ENCODE results near the gene SEPTIN10.

The SEPTIN10 gene

DNA sequence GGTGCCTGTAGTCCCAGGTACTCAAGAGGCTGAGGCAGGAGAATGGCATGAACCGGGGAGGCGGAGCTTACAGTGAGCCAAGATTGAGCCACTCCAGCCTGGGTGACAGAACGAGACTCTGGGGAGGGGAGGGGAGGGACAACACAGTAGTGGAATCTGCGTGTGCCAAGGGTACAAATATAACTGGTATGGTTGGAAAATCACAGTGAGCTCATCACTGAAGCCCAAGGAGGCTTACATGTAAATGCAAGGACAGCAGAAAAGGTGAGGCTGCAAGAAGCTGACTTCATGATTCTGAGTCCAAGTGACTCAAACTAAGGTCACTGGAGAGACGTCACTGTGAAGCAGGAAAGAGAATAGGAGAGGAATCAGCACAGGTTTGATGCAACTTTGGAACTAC, 9.2 kb downstream of the SEPTIN10 start (continued):
- TF ChIP-seq, protein P1, sequence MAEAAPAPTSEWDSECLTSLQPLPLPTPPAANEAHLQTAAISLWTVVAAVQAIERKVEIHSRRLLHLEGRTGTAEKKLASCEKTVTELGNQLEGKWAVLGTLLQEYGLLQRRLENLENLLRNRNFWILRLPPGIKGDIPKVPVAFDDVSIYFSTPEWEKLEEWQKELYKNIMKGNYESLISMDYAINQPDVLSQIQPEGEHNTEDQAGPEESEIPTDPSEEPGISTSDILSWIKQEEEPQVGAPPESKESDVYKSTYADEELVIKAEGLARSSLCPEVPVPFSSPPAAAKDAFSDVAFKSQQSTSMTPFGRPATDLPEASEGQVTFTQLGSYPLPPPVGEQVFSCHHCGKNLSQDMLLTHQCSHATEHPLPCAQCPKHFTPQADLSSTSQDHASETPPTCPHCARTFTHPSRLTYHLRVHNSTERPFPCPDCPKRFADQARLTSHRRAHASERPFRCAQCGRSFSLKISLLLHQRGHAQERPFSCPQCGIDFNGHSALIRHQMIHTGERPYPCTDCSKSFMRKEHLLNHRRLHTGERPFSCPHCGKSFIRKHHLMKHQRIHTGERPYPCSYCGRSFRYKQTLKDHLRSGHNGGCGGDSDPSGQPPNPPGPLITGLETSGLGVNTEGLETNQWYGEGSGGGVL (tag by site-specific recombination; IDR thresholded peaks at IDR 0.05): peak; percentile 38; the same call in 1 of the 2 replicates
- TF ChIP-seq, protein P2, sequence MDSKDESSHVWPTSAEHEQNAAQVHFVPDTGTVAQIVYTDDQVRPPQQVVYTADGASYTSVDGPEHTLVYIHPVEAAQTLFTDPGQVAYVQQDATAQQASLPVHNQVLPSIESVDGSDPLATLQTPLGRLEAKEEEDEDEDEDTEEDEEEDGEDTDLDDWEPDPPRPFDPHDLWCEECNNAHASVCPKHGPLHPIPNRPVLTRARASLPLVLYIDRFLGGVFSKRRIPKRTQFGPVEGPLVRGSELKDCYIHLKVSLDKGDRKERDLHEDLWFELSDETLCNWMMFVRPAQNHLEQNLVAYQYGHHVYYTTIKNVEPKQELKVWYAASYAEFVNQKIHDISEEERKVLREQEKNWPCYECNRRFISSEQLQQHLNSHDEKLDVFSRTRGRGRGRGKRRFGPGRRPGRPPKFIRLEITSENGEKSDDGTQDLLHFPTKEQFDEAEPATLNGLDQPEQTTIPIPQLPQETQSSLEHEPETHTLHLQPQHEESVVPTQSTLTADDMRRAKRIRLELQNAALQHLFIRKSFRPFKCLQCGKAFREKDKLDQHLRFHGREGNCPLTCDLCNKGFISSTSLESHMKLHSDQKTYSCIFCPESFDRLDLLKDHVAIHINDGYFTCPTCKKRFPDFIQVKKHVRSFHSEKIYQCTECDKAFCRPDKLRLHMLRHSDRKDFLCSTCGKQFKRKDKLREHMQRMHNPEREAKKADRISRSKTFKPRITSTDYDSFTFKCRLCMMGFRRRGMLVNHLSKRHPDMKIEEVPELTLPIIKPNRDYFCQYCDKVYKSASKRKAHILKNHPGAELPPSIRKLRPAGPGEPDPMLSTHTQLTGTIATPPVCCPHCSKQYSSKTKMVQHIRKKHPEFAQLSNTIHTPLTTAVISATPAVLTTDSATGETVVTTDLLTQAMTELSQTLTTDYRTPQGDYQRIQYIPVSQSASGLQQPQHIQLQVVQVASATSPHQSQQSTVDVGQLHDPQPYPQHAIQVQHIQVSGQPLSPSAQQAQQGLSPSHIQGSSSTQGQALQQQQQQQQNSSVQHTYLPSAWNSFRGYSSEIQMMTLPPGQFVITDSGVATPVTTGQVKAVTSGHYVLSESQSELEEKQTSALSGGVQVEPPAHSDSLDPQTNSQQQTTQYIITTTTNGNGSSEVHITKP (tag by site-specific recombination; IDR thresholded peaks at IDR 0.05): peak; percentile 81
- 0 out of 2 replicates have a peak, but pooled peaks have one; percentile 42 for TF ChIP-seq ZBTB17 (tag by site-specific recombination; IDR thresholded peaks at IDR 0.05)
- TF ChIP-seq, protein P3, sequence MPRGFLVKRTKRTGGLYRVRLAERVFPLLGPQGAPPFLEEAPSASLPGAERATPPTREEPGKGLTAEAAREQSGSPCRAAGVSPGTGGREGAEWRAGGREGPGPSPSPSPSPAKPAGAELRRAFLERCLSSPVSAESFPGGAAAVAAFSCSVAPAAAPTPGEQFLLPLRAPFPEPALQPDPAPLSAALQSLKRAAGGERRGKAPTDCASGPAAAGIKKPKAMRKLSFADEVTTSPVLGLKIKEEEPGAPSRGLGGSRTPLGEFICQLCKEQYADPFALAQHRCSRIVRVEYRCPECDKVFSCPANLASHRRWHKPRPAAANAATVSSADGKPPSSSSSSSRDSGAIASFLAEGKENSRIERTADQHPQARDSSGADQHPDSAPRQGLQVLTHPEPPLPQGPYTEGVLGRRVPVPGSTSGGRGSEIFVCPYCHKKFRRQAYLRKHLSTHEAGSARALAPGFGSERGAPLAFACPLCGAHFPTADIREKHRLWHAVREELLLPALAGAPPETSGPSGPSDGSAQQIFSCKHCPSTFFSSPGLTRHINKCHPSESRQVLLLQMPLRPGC (tag by site-specific recombination; IDR thresholded peaks at IDR 0.05): peak; percentile 50; the same call in 1 of the 2 replicates
- TF ChIP-seq YY1 (tag by site-specific recombination; IDR thresholded peaks at IDR 0.05): no peak
- TF ChIP-seq IKZF3 (tag by site-specific recombination; IDR thresholded peaks at IDR 0.05): no peak
- TF ChIP-seq ZNF600 (tag by site-specific recombination; IDR thresholded peaks at IDR 0.05): peak; percentile 97

DNA sequence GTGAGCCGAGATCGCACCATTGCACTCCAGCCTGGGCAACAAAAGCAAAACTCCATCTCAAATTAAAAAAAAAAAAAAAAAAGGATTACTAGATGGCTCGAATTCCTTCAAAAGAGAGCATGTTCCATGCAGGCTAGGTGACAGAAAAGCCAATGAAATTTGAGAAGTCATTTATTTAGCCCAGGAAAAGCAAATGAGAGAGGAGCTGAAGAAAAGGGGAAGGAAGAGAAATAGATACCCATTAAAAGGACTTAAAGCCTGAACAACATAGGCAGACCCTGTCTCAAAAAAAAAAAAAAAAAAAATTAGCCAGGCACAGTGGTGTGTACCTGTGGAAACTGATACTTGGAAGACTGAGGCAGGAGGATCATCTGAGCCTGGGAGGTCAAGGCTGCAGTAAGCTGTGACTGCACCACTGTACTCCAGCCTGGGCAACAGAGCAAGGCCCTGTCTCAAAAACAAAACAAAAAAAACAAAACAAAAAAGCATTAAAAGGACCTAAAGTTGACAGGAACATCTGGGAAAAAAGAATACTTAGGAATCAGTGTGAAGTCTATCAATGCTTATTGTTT, 11.1 kb downstream of the SEPTIN10 start:
- H3K9me3 ChIP-seq (ENCODE audit: control insufficient read depth, insufficient read depth, low read depth, low read length): no peaks in the 10 kb centered on the region
- H3K36me3 ChIP-seq (ENCODE audit: control insufficient read depth in 2 of 2, insufficient read depth in 1 of 2, low read length in 2 of 2): no peaks in the 10 kb centered on the region; a peak in 1 of 3 replicates
- H3K4me3 ChIP-seq (ENCODE audit: low read depth, low read length): no peak overlapping the region
- peaks cover 21% of the 10 kb centered on the region for H3K4me1 ChIP-seq (ENCODE audit: control insufficient read depth, insufficient read depth, low read length)
- no peak overlapping the region for H3K27ac ChIP-seq (ENCODE audit: extremely low read depth, low read depth, low read length)
- ChIA-PET POLR2A (interaction anchor here (1.3 kb wide), 1 partner anchor 11 kb away, joined by 7 read pairs; the partner anchor contains the start of genes SEPTIN10 and SOWAHC), CTCF (interaction anchor here (0.7 kb wide), 1 partner anchor 8 kb away, joined by 4 read pairs; no protein-coding TSS in a partner anchor)
- TF ChIP-seq, protein P4, sequence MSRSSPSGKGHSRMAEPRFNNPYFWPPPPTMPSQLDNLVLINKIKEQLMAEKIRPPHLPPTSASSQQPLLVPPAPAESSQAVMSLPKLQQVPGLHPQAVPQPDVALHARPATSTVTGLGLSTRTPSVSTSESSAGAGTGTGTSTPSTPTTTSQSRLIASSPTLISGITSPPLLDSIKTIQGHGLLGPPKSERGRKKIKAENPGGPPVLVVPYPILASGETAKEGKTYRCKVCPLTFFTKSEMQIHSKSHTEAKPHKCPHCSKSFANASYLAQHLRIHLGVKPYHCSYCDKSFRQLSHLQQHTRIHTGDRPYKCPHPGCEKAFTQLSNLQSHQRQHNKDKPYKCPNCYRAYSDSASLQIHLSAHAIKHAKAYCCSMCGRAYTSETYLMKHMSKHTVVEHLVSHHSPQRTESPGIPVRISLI (tag by site-specific recombination; IDR thresholded peaks at IDR 0.05): peak; percentile 62; the same call in 1 of the 2 replicates
- TF ChIP-seq, protein P5, sequence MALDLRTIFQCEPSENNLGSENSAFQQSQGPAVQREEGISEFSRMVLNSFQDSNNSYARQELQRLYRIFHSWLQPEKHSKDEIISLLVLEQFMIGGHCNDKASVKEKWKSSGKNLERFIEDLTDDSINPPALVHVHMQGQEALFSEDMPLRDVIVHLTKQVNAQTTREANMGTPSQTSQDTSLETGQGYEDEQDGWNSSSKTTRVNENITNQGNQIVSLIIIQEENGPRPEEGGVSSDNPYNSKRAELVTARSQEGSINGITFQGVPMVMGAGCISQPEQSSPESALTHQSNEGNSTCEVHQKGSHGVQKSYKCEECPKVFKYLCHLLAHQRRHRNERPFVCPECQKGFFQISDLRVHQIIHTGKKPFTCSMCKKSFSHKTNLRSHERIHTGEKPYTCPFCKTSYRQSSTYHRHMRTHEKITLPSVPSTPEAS (tag by site-specific recombination; IDR thresholded peaks at IDR 0.05): no peak
- TF ChIP-seq, protein P2 (tag by site-specific recombination; IDR thresholded peaks at IDR 0.05): 0 out of 2 replicates have a peak, but pooled peaks have one; percentile 42
- peak; percentile 96 for TF ChIP-seq ZBTB17 (tag by site-specific recombination; IDR thresholded peaks at IDR 0.05)
- TF ChIP-seq MZF1 (tag by site-specific recombination; IDR thresholded peaks at IDR 0.05; ENCODE audit: borderline replicate concordance): peak; percentile 80; the same call in 1 of the 2 replicates
- no peak for TF ChIP-seq ZNF529 (tag by site-specific recombination; IDR thresholded peaks at IDR 0.05; ENCODE audit: insufficient replicate concordance)
- TF ChIP-seq ZXDB (tag by site-specific recombination; IDR thresholded peaks at IDR 0.05): no peak
- TF ChIP-seq ZNF654 (tag by site-specific recombination; IDR thresholded peaks at IDR 0.05; ENCODE audit: low read depth): no peak
- no peak for TF ChIP-seq ZNF175 (tag by site-specific recombination; IDR thresholded peaks at IDR 0.05)
- TF ChIP-seq, protein P6, sequence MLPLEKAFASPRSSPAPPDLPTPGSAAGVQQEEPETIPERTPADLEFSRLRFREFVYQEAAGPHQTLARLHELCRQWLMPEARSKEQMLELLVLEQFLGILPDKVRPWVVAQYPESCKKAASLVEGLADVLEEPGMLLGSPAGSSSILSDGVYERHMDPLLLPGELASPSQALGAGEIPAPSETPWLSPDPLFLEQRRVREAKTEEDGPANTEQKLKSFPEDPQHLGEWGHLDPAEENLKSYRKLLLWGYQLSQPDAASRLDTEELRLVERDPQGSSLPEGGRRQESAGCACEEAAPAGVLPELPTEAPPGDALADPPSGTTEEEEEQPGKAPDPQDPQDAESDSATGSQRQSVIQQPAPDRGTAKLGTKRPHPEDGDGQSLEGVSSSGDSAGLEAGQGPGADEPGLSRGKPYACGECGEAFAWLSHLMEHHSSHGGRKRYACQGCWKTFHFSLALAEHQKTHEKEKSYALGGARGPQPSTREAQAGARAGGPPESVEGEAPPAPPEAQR (tag by site-specific recombination; IDR thresholded peaks at IDR 0.05): no peak
- TF ChIP-seq ZNF596 (tag by site-specific recombination; IDR thresholded peaks at IDR 0.05): no peak
- TF ChIP-seq ZNF121 (tag by site-specific recombination; IDR thresholded peaks at IDR 0.05): peak; percentile 91
